GM21381 (cell line): ENCODE results near the gene RPL19.

Experiments
- ATAC-seq: cut with Tn5 transposase; IDR thresholded peaks from one replicate; pipeline ENCODE4 v1.9.1; 2021; ENCODE audit warnings: mild to moderate bottlenecking, moderate library complexity; ENCODE audit not compliant: unreplicated experiment

Gene RPL19

GRCh38 chr17:39171933-39172332 is 28.1 kb upstream of the RPL19 start:
- no peak for ATAC-seq

GRCh38 chr17:39173080-39173479 is 27.0 kb upstream of the RPL19 start:
- ATAC-seq = no peak

GRCh38 chr17:39173526-39174274 is 26.4 kb upstream of the RPL19 start:
- ATAC-seq = no peak

DNA sequence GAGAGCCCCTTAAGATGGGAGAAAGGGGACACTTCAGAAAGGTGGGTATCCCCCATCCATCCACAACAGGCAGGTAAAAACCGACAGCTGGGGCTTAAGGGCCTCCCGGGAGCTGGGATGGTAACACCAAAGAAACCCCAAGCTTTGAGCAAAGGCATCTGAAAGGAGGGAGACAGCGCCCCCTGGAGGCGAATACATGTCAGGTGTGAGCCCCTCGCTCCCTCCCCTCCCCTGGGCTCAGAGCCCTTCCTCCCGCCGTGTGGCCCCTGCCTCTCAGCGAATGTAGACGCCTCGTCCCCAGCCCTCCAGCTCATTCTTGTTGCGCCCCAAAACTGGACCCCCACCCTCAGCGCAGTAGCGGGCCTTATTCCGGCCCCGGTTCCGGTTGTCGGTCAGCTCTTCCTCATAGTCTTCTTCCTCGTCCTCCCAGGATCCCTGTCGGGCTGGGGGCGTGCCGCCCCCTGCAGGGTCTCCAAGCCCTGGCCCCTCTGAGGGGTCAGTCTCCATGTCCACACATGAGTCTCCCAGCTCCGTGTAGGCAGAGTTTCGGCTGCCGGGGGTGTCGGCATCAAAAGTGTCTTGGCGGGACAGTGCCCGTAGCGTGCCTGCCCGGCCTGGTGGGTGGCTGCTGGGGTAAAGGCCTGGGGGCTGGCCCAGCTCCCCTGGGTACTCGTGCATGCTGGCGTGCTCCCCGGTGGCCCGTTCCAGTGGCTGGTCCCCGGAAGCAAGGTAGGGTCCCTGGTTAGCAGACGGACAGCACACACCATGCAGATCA is 25.0 kb upstream of the RPL19 start:
- ATAC-seq = no peak

DNA sequence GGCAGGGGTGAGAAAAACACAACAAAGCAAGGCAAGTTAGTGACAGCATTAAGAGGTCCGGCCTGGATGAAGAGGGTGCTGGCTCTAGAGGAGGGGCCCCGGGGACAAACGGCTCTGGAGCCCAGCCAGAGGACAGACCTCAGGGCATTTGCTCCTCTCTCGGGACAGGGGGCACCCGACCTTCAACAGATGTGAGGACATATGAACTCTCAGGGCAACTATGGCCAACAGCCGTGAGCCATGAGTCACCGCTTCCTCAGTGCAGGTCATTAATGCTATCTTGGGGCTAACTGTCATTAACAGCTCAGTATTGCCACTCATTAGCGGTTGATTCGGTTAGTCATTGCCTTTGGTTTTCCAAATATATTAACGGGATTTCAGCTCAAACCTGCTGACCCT is 24.4 kb upstream of the RPL19 start:
- no peak for ATAC-seq

DNA sequence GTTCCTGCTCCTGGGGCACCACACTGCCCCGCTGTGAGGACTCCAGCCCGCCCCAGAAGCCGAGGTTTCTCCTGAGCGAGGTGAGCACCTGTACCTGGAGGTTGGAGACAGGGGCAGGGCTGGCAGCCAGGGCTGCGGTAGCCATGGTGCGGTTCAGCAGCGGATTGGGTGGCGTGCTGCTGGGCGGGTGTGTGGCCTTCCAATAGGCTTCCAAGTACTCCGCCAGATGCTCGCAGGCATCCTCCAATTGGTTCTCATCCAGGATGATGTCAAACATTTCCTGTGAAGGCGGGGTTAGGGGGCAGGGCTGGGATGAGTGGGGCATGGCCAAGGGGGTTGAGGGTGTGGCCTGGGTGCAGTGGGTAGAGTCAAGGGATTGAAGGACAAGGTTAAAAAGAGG is 22.8 kb upstream of the RPL19 start:
- ATAC-seq = no peak

GRCh38 chr17:39178536-39178935 is 21.5 kb upstream of the RPL19 start:
- no peak for ATAC-seq

GRCh38 chr17:39181303-39181702 is 18.8 kb upstream of the RPL19 start:
- no peak for ATAC-seq

DNA sequence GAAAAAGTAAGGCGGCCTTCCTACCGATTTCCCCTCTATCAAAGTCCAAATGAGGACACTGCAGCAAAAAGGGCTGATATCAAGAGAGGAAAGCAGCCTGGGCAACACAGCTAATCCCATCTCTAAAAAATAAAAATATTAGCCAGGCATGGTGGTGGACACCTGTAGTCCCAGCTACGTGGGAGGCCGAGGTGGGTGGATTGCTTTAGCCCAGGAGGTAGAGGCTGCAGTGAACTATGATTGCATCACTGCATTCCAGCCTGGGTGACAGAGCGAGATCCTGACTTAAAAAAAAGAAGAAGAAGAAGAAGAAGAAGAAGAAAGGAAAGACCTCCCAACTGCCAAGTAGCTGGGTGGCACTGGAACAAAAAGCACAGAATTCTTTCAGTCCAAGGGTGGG is 17.0 kb upstream of the RPL19 start:
- no peak for ATAC-seq

- no peak for ATAC-seq
These were observed 16.4 kb upstream of the RPL19 start for GRCh38 chr17:39183720-39184119.

- ATAC-seq = no peak
These were observed 13.5 kb upstream of the RPL19 start for GRCh38 chr17:39186481-39187002.

DNA sequence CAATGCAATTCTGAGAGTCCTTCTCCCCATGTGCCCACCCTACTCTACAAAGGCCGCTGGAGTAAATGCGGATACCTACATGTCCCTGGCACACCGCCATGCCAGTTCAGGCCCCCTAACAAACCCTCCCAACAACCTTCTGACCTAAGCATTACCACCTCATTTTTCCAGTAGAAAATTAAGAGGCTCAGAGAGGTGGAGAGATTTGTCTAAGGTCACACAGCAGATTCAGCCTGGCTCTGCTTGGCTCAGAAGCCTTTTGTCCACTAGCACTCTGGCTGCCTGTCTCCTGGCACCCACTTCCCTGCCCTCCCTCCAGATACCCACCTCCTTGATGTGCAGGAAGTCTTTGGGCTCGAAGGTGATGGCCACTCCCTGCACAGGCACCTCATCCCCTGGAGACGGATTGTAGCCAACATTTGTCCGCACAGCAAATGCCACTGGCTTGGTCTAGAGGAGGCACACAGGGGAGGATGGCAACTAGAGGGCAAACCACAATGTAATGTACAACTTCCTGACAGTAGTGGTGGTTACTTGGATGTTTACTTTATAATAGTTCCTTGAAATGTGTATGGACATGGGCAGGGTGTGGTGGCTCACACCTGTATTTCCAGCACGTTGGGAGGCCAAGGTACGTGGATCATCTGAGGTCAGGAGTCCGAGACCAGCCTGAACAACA is 12.8 kb upstream of the RPL19 start:
- no peak for ATAC-seq

DNA sequence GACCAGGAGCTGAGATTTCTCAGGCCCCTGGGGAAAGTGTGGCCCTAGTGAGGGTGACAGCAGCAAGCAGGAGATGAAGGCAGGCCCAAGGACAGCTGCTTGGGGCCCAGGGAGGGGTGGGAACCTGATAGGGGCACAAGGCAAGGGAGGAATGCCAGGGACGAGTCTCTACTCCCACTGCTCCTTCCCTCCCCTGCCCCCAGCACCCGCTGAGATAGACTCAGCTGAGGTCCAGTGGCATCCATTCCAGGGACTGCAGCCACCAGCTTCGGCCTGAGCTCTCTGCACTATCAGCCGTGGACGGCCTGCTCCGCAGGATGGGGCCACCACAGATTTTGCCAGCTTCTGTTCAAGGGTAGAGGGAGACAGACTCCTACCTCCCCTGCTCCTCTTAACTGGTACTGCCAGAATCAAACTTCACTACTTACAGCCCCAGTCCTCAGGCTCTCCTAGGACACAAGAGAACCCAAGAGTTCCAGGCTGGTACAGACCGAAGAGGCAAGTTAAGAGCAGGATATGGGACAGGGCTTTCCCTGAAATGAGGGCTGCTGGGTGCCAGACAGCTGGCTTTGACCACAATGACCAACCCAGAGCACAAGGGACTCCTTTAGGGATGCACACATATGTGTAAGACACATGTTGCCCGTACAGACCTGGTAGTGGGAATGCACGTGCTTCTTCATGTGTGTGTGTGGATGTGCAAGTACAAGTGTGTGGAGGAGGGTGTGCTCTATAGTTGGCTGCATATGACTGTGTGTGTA is 8.2 kb upstream of the RPL19 start:
- ATAC-seq = no peak

DNA sequence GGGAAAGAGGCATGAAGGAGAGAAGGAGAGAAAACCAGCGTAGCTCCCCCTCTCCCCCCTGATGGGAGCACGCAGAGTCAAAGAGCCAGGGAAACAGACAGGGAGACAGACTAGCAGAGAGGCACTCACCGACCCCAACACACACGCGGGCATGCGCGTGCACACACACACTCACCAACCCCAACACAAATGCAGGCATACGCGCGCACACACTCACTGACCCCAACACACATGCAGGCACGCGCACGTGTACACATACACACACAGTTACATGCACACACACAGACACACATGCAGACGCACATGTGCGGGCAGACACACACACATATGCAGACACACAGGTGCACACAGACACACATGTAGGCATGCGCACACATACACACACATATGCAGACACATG is 7.2 kb upstream of the RPL19 start:
- ATAC-seq = no peak

DNA sequence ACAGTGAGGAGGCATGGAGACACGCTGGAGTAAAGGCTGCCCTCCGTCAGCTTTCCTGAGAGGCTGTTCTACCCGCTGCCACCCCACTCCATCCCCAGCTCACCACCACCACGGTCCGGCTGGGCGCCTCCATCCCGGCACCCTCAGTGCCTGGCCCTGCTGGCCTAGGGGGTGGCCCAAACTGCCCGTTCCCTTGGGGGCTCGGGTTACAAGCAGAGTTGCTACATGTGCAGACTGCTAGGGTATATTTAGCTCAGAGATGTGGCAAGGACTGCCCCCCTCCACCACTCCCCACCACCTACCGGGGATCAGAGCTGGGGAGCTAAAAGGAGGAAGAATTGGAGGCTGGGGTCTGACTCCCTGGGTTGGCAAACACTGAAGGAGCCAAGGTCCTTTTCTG is 6.7 kb upstream of the RPL19 start:
- ATAC-seq = no peak

DNA sequence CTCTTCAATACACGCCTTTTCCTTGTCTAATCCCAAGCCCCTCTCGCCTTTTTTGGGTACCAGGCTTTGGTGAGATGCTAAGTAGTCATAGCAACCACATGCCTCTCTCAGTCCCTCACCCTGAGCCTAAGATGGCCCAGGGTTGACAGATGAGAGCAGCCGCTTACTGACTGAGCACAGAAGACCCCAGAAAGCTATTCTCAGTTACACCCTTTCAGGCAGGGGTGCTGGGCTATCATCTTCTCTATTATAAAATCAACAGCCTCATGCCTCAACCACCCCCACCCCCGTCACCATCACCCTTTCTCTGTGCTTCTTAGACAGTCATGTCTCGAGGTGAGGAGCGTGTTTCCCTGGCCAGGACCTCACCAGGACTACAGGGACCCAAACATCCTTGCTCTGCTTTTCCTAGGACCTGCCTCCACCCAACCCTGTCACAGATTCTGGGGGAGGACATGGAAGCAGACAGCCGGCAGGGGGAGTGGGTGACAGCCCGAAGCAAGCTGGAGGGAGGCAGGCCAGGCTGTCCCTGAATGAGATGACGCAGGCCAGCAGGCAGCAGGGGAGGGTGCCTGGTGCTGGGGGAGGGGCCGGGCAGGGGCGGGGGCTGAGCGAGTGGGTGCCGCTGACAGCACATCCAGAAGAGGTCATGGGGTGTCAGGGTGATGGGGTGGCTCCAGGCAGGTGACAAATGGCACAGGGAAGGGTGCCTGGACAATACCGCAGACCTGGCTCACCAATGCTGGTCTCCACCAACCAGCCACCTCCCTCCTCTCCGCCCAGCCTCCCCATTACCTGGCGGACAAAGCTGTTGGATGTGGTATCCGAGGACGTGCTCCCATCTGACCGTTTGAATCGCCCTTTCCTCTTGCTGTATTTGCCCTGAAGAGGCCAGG is 5.7 kb upstream of the RPL19 start:
- ATAC-seq = no peak

DNA sequence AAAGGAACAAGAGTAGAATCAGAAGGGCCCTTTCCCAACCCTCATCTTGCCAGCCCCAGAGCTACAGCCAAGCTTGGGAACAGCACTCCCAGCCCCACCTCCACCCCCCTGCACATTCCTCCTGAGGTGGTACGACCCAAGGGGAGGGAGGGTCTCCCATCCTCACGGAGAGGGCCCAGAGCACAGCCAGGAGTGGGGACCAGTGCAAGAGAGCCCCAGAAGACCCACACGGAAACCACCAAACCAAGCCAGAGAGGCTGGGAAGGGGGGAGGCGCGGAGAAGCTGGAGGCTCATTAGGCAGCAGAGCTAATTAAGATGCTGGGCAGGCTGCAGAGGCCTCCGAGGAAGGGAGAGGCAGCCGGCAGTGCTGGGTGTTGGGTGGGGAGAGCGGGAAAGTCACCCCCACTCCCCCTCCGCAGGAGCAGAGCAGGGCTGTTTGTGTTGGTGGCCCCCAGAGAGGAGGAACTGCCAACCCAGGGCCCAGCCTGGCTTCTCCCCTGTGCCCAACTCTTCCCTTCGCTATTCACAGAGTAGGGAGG is 5.0 kb upstream of the RPL19 start:
- no peak for ATAC-seq

GRCh38 chr17:39195568-39196160 is 4.4 kb upstream of the RPL19 start:
- no peak for ATAC-seq

DNA sequence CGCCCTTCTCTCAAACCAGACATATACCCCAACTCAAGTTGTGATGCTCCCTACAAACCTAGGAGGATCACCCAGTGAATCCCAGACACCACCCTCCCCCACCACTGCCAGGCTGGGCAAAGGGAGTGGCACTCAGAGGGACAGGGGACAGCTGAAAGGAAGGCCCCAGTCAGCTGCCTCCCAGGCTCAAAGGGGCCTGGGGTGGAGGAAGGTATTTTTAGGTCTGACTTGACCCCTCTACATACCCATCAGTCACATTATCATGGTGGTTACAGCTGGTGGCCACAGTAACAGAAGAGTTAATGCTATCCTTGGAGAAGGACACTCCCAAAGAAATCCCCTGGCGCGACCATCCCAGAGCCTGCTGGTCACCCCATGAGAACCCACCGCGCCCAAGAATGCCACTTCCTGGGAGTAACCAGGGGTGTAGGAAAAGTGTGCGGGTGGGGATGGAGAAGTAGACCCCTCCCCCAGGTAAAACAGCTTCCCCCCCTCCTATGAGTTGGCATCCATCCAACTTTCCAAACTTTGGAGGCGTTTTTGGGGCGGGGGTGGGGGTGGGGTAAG is 3.8 kb upstream of the RPL19 start:
- no peak for ATAC-seq
